SK-N-MC (cell line): ENCODE data around the gene SYNPO2.

Experiments
- DNase-seq: peaks from one replicate; pipeline ENCODE4 v3.0.0-alpha.2; 2011; ENCODE audit warnings: low read depth, low spot score
- H3K27ac ChIP-seq: fragments of 200-600 bp; sonication (generic); 2 replicates; pipeline ENCODE4 v1.5.1; 2016; ENCODE audit warnings: mixed run types
- H3K36me3 ChIP-seq: fragments of 200-600 bp; sonication (generic); 2 replicates; pipeline ENCODE4 v1.6.1; 2017; ENCODE audit warnings: antibody characterized with exemption, low read length, mixed read lengths; ENCODE audit not compliant: insufficient read depth
- H3K4me3 ChIP-seq: fragments of 200-600 bp; sonication (generic); 2 replicates; pipeline ENCODE4 v1.5.1; 2016
- H3K9ac ChIP-seq: fragments of 200-600 bp; sonication (generic); 2 replicates; pipeline ENCODE4 v1.8.0; 2017; ENCODE audit warnings: mixed run types, mixed read lengths; ENCODE audit not compliant: insufficient read length
- H3K9me3 ChIP-seq: fragments of 200-600 bp; sonication (generic); 2 replicates; pipeline ENCODE4 v1.6.1; 2017; ENCODE audit warnings: low read depth, mild to moderate bottlenecking, antibody characterized with exemption, low read length, moderate library complexity, mixed read lengths
- EZH2 ChIP-seq: fragments of 200-600 bp; sonication (generic); IDR thresholded peaks from one replicate; pipeline ENCODE4 v1.6.1; 2017; ENCODE audit warnings: antibody characterized with exemption
- FOXP2 ChIP-seq: optimal IDR thresholded peaks from 2 replicates; pipeline ENCODE3; 2011; ENCODE audit warnings: mild to moderate bottlenecking, moderate library complexity; ENCODE audit not compliant: insufficient read depth; ENCODE audit errors: extremely low read length, control extremely low read depth
- POLR2AphosphoS5 ChIP-seq: IDR thresholded peaks from 2 replicates; pipeline ENCODE4 v1.6.1; 2012; ENCODE audit warnings: mild to moderate bottlenecking, low read depth, low read length, borderline replicate concordance

The SYNPO2 gene

GRCh38 chr4:118849867-118850487 is 38.7 kb upstream of the SYNPO2 start:
- TF ChIP-seq EZH2, result no peak
- TF ChIP-seq POLR2AphosphoS5, result no peak
- TF ChIP-seq FOXP2, result no peak
- no peak overlapping the region for H3K27ac ChIP-seq
- DNase-seq, result no peak
- H3K9me3 ChIP-seq, result no peaks in the 10 kb centered on the region
- H3K4me3 ChIP-seq, result no peak overlapping the region
- no peak overlapping the region for H3K9ac ChIP-seq
- no peaks in the 10 kb centered on the region for H3K36me3 ChIP-seq

GRCh38 chr4:118850488-118851173 is 38.0 kb upstream of the SYNPO2 start:
- Histone ChIP-seq H3K27ac (no peak overlapping the region), H3K4me3 (no peak overlapping the region), H3K36me3 (no peaks in the 10 kb centered on the region), H3K9ac (no peak overlapping the region), H3K9me3 (no peaks in the 10 kb centered on the region)
- no peak for DNase-seq
- TF ChIP-seq EZH2, result no peak
- no peak for TF ChIP-seq FOXP2
- no peak for TF ChIP-seq POLR2AphosphoS5

- no peak overlapping the region for H3K4me3 ChIP-seq
- no peak for DNase-seq
- H3K27ac ChIP-seq, result no peak overlapping the region
- TF ChIP-seq EZH2, result no peak
- TF ChIP-seq POLR2AphosphoS5, result no peak
- H3K9me3 ChIP-seq, result no peaks in the 10 kb centered on the region
- no peak overlapping the region for H3K9ac ChIP-seq
- H3K36me3 ChIP-seq, result no peaks in the 10 kb centered on the region
Observed at GRCh38 chr4:118857760-118858159, 30.9 kb upstream of the SYNPO2 start.

GRCh38 chr4:118858779-118859178 is 29.9 kb upstream of the SYNPO2 start:
- Histone ChIP-seq H3K27ac (no peak overlapping the region), H3K9me3 (no peaks in the 10 kb centered on the region), H3K4me3 (no peak overlapping the region), H3K9ac (no peak overlapping the region), H3K36me3 (no peaks in the 10 kb centered on the region)
- TF ChIP-seq FOXP2 (no peak), EZH2 (no peak), POLR2AphosphoS5 (no peak)
- DNase-seq, result no peak

- Histone ChIP-seq H3K4me3 (peak overlapping the region; percentile 30; the same call in 1 of the 2 replicates), H3K9me3 (no peaks in the 10 kb centered on the region), H3K9ac (peak overlapping the region; percentile 30), H3K36me3 (no peaks in the 10 kb centered on the region), H3K27ac (peak overlapping the region; percentile 52)
- no peak for DNase-seq
- no peak for TF ChIP-seq FOXP2
- TF ChIP-seq EZH2, result no peak
- no peak for TF ChIP-seq POLR2AphosphoS5
Observed at GRCh38 chr4:118865091-118865708, 23.5 kb upstream of the SYNPO2 start.

- H3K9ac ChIP-seq, result no peak overlapping the region
- no peak overlapping the region for H3K4me3 ChIP-seq
- no peak for DNase-seq
- no peak for TF ChIP-seq EZH2
- TF ChIP-seq FOXP2, result no peak
- H3K27ac ChIP-seq, result no peak overlapping the region
- no peaks in the 10 kb centered on the region for H3K36me3 ChIP-seq
- no peaks in the 10 kb centered on the region for H3K9me3 ChIP-seq
Observed at GRCh38 chr4:118866442-118866841, 22.2 kb upstream of the SYNPO2 start.

GRCh38 chr4:118867311-118868067 is 21.2 kb upstream of the SYNPO2 start:
- TF ChIP-seq EZH2, result no peak
- TF ChIP-seq FOXP2, result no peak
- TF ChIP-seq POLR2AphosphoS5, result peak; percentile 15; the same call in 1 of the 2 replicates
- peak overlapping the region; percentile 49 for H3K9ac ChIP-seq
- peak overlapping the region; percentile 47 for H3K4me3 ChIP-seq
- no peaks in the 10 kb centered on the region for H3K36me3 ChIP-seq
- H3K27ac ChIP-seq, result peak overlapping the region; percentile 93
- DNase-seq, result peak; percentile 59
- H3K9me3 ChIP-seq, result no peaks in the 10 kb centered on the region

- Histone ChIP-seq H3K27ac (peak overlapping the region; percentile 89), H3K9ac (no peak overlapping the region), H3K36me3 (no peaks in the 10 kb centered on the region), H3K9me3 (no peaks in the 10 kb centered on the region), H3K4me3 (no peak overlapping the region)
- no peak for TF ChIP-seq EZH2
- TF ChIP-seq FOXP2, result no peak
- TF ChIP-seq POLR2AphosphoS5, result no peak
- DNase-seq, result no peak
Observed at GRCh38 chr4:118869808-118870342, 18.8 kb upstream of the SYNPO2 start.
